Loucy (cell line): ENCODE results near the gene GRIP1.

Experiments
- CTCF ChIP-seq: fragments of 200-600 bp; sonication (generic); conservative IDR thresholded peaks from 2 replicates; pipeline ENCODE4 v1.5.1; 2014; ENCODE audit warnings: mild to moderate bottlenecking, antibody characterized with exemption, low read length
- EZH2phosphoT487 ChIP-seq: fragments of 200-600 bp; IDR thresholded peaks from 2 replicates; pipeline ENCODE4 v1.6.1; 2018; ENCODE audit warnings: antibody characterized with exemption, mild to moderate bottlenecking, moderate library complexity, borderline replicate concordance

- TF ChIP-seq CTCF = no peak
- TF ChIP-seq EZH2phosphoT487 = no peak
These were observed 54.1 kb downstream of the GRIP1 start for GRCh38 chr12:66624806-66625205.
